GM04503 (cell line): ENCODE data around the gene AEN.
A peak's percentile ranks its signal among the peaks of the same experiment; 100 is the strongest.
"Not testable (repeated sequence)": the region's sequence is repeated elsewhere in the genome, so short reads cannot be mapped to it uniquely, and the experiment has no call there.

ENCODE experiments used
- DNase-seq: peaks from one replicate; pipeline ENCODE4 v3.0.0-alpha.2; 2012; ENCODE audit warnings: low read depth

The AEN gene

GRCh38 chr15:88631464-88632028, 10.4 kb downstream of the AEN start:
- DNase-seq: no peak

GRCh38 chr15:88632797-88633196, 11.7 kb downstream of the AEN start:
- DNase-seq: not testable (repeated sequence)

- DNase-seq: no peak
Observed at GRCh38 chr15:88634449-88634848, 13.3 kb downstream of the AEN start.

- DNase-seq: no peak
Observed at GRCh38 chr15:88635318-88635717, 14.2 kb downstream of the AEN start.

- no peak for DNase-seq
Observed at GRCh38 chr15:88636050-88636449, 14.9 kb downstream of the AEN start.

GRCh38 chr15:88636654-88637053, 15.5 kb downstream of the AEN start:
- DNase-seq: no peak

- no peak for DNase-seq
Observed at GRCh38 chr15:88637436-88637835, 16.3 kb downstream of the AEN start.

GRCh38 chr15:88637841-88638625, 16.9 kb downstream of the AEN start:
- DNase-seq: no peak

GRCh38 chr15:88638626-88639372, 17.7 kb downstream of the AEN start, which contains the start of gene ISG20:
ISG20 (plus strand) TSS chr15:88639016; CDS start chr15:88639367, 351 bp downstream.
- DNase-seq: peak; percentile 83

GRCh38 chr15:88641959-88642452, 20.9 kb downstream of the AEN start:
- DNase-seq: no peak

GRCh38 chr15:88642514-88642913, 21.4 kb downstream of the AEN start:
- DNase-seq: not testable (repeated sequence)

GRCh38 chr15:88644741-88645140, 23.6 kb downstream of the AEN start:
- DNase-seq: no peak

GRCh38 chr15:88645171-88646087, 24.3 kb downstream of the AEN start:
- DNase-seq: no peak

- no peak for DNase-seq
Observed at GRCh38 chr15:88646088-88646405, 24.9 kb downstream of the AEN start.

- no peak for DNase-seq
Observed at GRCh38 chr15:88646951-88647350, 25.8 kb downstream of the AEN start.

- DNase-seq: no peak
Observed at GRCh38 chr15:88647351-88648105, 26.4 kb downstream of the AEN start.

GRCh38 chr15:88648357-88649214, 27.4 kb downstream of the AEN start:
- no peak for DNase-seq

GRCh38 chr15:88649286-88649733, 28.2 kb downstream of the AEN start:
- peak; percentile 39 for DNase-seq

GRCh38 chr15:88649753-88650551, 28.8 kb downstream of the AEN start:
- DNase-seq: no peak
